NCI-H2029 (cell line): ENCODE measurements around the gene BUB1B.
"Not testable (repeated sequence)": the region's sequence is repeated elsewhere in the genome, so short reads cannot be mapped to it uniquely, and the experiment has no call there.

Experiments used
- DNase-seq: peaks from one replicate; lab custom pipeline; 2025; lab: John Stamatoyannopoulos, UW

The BUB1B gene

DNA sequence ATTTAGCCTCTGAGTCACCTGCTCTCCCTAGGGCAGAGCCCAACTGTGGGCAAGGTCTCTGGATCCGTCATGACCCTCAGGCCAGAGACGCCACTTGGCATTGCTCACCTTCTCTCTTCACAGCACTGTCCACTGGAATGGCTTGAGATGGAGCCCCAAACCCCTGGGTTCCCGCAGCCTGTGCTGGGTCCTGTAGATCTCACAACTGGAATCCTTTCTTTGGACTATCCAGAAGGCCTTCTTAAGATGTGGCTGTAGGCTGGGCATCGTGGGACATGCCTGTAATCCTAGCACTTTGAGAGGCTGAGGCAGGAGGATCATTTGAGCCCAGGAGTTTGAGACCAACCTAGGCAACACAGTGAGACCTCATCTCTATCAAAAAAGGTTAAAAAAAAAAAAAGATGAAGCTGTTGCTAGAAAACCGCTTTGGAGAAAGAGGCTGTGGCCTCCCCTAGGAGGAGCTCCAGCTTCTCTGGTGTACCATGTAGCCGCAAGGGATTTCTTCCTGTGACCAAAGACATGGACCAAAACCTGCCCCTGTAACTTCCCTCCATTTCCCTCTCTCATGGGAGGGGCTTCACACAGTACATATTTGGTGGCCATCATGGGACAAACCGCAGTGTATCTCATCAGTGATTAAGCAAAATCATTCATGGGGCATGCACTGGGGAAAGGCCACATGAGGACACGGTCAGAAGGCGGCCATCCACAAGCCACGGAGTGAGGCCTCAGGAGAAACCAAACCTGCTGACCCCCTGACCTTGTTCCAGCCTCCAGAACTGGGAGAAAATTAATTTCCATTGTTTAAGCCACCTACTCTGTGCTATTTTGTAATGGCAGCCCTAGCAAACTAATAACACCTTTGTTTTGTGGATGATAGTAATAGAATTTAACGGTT is 23.3 kb upstream of the BUB1B start:
- DNase-seq: no peak

GRCh38 chr15:40138201-40138570 is 22.7 kb upstream of the BUB1B start:
- not testable (repeated sequence) for DNase-seq

- no peak for DNase-seq
These were observed 18.4 kb upstream of the BUB1B start for GRCh38 chr15:40142428-40142827.

DNA sequence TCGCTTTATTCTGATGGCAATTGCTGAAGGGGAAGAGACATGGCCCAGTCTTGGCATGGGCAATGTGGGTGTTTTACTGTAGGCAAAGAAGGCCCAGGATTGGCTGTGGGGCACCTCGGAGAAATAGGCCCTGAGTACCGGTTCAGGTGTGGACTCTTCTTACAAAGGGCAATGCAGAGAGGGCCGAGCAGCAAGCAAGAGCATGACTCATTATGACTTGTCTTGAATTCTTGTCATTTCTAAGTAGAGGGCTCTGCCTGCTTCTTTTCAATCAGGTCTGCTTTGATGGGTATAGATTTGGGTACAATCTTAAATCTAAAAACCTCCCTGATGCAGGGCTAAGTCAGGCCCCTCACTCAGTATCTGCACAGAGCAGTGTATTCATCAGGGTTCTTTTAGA is 14.8 kb upstream of the BUB1B start:
- DNase-seq: no peak

GRCh38 chr15:40149339-40149738 is 11.5 kb upstream of the BUB1B start:
- no peak for DNase-seq

DNA sequence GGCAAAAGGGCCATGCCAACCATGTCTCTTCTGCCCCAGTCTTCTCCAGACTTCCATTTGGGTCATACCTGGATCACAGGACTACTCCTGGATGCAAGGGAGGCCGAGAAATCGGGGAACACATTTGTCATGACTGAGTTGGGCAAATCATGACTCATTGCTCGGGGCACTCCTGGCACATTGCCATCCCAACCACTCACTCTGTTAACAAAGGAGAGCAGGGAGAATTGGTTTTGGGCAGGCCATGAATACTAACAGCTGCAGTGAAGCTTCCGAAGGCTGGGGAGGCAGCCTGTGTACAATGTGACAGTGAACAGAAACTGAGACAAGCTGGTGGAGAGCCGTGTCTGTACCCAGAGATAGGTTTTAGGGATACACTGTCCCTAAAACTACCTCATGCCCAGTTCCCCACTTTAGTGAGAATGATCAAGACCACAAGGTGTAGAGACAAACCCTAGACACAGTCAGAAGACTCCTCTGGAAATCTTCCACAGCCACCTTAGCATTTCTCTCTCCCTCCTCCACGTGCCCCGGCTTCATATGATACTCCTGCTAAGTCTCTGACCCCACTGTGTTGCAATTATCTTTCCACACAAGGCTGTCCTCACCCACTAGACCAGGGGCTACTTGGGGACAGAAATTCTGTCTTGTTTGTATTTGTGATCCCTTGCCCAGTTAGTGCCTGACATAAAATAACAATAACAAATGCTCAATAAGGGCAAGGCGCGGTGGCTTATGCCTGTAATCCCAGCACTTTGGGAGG is 10.5 kb upstream of the BUB1B start:
- DNase-seq: peak; percentile 28

GRCh38 chr15:40151499-40151898 is 9.4 kb upstream of the BUB1B start:
- DNase-seq: no peak

- DNase-seq: no peak
These were observed 8.9 kb upstream of the BUB1B start for GRCh38 chr15:40151991-40152390.

- not testable (repeated sequence) for DNase-seq
These were observed 6.0 kb upstream of the BUB1B start for GRCh38 chr15:40154821-40155220.

GRCh38 chr15:40155270-40155910 is 5.5 kb upstream of the BUB1B start:
- peak; percentile 76 for DNase-seq

GRCh38 chr15:40157778-40158447 is 3.0 kb upstream of the BUB1B start:
- DNase-seq: no peak

DNA sequence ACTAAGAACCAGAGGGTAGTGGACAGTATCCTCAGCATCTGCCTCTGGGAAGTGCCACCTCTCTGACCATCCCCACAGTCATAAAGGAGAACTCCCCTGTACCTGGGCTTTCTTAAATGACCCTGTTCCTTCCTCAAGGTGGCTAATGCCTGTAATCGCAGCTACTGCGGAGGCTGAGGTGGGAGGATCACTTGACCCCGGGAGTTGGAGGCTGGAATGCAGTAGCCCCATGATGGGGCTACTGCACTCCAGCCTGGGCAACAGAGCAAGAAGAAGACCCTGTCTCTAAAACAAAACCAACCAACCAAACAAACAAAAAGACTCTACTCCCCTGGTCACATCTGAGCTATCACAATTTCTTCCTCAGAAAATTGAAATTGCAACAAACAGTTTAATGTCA is 848 bp upstream of the BUB1B start:
- no peak for DNase-seq

GRCh38 chr15:40161693-40162391 is 973 bp downstream of the BUB1B start:
- no peak for DNase-seq

DNA sequence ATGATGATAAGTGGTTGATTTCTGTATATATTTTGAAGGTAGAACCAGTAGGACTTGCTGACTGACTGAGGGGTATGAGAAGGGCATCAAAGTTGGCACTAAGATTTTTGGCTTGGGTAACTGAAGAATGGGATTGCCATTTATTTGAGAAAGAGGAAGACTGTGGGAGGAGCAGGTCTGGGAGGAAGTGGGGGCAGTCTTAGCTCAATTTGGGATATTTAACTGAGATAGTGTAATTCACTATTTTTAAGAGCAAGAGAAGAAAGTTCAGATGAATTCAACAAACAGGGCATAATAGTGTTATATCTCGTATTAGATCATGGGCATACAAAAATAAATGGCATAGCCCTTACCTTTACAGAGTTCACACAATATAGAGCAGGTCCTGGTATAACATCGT is 1.7 kb downstream of the BUB1B start:
- no peak for DNase-seq

GRCh38 chr15:40163657-40164416 is 3.0 kb downstream of the BUB1B start:
- no peak for DNase-seq

- not testable (repeated sequence) for DNase-seq
These were observed 6.5 kb downstream of the BUB1B start for GRCh38 chr15:40167374-40167773.

DNA sequence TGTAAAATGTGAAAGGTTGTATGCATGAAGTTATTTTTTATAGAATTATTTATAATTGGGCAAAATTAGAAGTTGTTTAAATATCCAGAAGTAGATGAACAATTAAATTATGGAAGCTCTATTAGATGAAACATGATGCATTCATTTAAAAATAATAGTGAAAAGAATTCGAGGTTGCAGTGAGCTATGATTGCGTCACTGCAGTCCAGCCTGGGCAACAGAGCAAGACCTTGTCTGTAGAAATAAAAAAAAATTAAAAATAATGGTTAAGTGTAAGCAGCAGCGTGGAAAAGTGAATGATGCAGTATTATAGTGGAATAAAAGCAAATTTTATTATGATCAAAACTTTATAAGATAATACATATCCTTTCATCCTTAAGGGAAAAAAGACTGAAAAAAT is 14.3 kb downstream of the BUB1B start:
- DNase-seq: no peak

GRCh38 chr15:40182358-40183029 is 21.6 kb downstream of the BUB1B start:
- DNase-seq: no peak

- no peak for DNase-seq
These were observed 23.0 kb downstream of the BUB1B start for GRCh38 chr15:40183636-40184463.
